ENCODE measurements around the gene GPR183.
A peak's percentile ranks its signal among the peaks of the same experiment; 100 is the strongest.

GPR183 gene

GRCh38 chr13:99271249-99271648 is 36.0 kb downstream of the GPR183 start:
- TF ChIP-seq RAD21 (IDR thresholded peaks at IDR 0.05; ENCODE audit: low read depth) (no peak), EGR1 (IDR thresholded peaks at IDR 0.05) (no peak), TCF12 (IDR thresholded peaks at IDR 0.05; ENCODE audit: low read depth) (no peak), CREB1 (IDR thresholded peaks at IDR 0.05; ENCODE audit: low read depth) (no peak), ZBTB7A (IDR thresholded peaks at IDR 0.05; ENCODE audit: low read depth) (no peak), EP300 (IDR thresholded peaks at IDR 0.05; ENCODE audit: borderline replicate concordance) (no peak)

DNA sequence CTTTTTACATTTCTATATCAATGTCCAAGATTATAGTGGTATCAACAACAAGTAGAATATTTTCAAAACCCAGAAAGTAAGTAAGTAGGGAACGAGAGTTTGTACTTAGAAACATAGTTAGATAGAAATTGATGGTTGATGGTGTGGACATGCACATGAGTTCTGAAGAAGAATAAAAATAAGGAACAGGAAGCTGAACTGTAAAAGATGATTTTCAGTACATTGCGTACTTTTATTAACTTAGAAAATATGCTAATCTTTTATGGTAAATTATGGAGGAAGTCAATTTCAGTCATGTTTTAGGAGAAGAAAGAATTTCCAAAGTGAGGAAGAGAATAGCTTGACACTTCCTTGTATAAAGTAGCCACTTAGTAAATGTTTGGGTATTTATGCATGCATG is 36.7 kb downstream of the GPR183 start:
- TF ChIP-seq CREB1 (IDR thresholded peaks at IDR 0.05; ENCODE audit: low read depth) = no peak
- no peak for TF ChIP-seq EP300 (IDR thresholded peaks at IDR 0.05; ENCODE audit: borderline replicate concordance)
- TF ChIP-seq EGR1 (IDR thresholded peaks at IDR 0.05) = no peak
- no peak for TF ChIP-seq RAD21 (IDR thresholded peaks at IDR 0.05; ENCODE audit: low read depth)
- TF ChIP-seq NFIC (IDR thresholded peaks at IDR 0.05) = no peak
- no peak for TF ChIP-seq USF1 (IDR thresholded peaks at IDR 0.05)
- no peak for TF ChIP-seq CEBPB (IDR thresholded peaks at IDR 0.05)
- no peak for TF ChIP-seq ZBTB7A (IDR thresholded peaks at IDR 0.05; ENCODE audit: low read depth)

DNA sequence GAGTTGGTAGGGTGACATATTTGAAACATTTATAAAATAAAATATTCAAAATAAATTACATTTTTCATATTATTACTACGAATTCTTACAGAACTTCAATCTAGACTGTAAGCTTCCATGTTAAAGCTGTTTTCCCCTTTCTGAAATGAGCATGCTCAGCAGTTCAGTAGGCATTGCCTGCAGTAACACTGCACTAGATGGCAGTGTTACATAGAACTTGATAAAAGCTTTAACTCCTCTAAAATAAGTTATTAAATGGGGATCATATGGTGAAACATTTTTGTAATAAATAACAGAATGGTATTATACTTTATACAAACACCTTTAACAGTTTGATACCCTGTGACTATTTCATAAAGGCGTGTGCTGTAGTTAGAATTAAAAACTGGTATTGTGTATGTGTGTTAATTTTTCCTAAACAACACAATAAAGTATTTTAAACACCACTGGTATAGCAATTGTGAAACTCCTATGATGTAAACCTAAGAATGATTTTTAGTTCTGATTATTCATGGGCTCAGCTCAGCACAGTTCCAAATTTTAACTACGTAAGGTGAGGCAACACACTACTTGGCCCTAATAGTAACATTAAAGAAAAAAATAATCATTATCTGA is 37.5 kb downstream of the GPR183 start:
- TF ChIP-seq RAD21 (IDR thresholded peaks at IDR 0.05; ENCODE audit: low read depth) = peak; percentile 54
- no peak for TF ChIP-seq CEBPB (IDR thresholded peaks at IDR 0.05)

DNA sequence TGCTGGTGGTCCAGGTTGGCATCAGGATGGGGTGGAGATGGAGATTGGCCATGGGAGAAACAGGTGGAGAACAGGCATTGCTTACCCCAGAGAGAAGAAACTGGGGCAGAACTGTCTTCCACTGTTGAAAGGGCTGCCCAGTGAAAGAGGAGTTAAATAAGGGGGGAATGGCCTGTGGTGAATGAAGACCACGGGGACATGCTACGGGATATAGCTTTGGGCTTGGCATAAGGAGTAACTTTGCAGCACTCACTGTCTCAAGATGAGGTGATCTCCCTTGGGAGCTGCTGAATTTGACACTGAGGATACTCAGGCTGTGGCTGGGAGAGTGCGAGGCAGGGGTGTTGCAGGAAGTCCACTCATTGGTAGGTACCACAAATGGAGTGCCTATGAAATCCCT is 38.4 kb downstream of the GPR183 start:
- no peak for TF ChIP-seq TEAD4 (IDR thresholded peaks at IDR 0.05)
- TF ChIP-seq CREB1 (IDR thresholded peaks at IDR 0.05; ENCODE audit: low read depth) = no peak
- no peak for TF ChIP-seq YY1 (IDR thresholded peaks at IDR 0.05; ENCODE audit: low read depth)
- TF ChIP-seq CEBPB (IDR thresholded peaks at IDR 0.05) = no peak
- TF ChIP-seq, protein P1, sequence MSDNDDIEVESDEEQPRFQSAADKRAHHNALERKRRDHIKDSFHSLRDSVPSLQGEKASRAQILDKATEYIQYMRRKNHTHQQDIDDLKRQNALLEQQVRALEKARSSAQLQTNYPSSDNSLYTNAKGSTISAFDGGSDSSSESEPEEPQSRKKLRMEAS (IDR thresholded peaks at IDR 0.05) = no peak

- TF ChIP-seq TCF12 (IDR thresholded peaks at IDR 0.05; ENCODE audit: low read depth) (no peak), REST (IDR thresholded peaks at IDR 0.05; ENCODE audit: low read depth) (no peak), CEBPB (IDR thresholded peaks at IDR 0.05) (no peak), EP300 (IDR thresholded peaks at IDR 0.05; ENCODE audit: borderline replicate concordance) (no peak), TAF1 (IDR thresholded peaks at IDR 0.05; ENCODE audit: low read depth) (no peak), EGR1 (IDR thresholded peaks at IDR 0.05) (no peak), ZBTB7A (IDR thresholded peaks at IDR 0.05; ENCODE audit: low read depth) (no peak), CREB1 (IDR thresholded peaks at IDR 0.05; ENCODE audit: low read depth) (no peak), USF1 (IDR thresholded peaks at IDR 0.05) (no peak), YY1 (IDR thresholded peaks at IDR 0.05; ENCODE audit: low read depth) (no peak), NFIC (IDR thresholded peaks at IDR 0.05) (no peak), RAD21 (IDR thresholded peaks at IDR 0.05; ENCODE audit: low read depth) (no peak), TEAD4 (IDR thresholded peaks at IDR 0.05) (no peak), FOXM1 (IDR thresholded peaks at IDR 0.05; ENCODE audit: borderline replicate concordance, low read depth) (no peak)
- TF ChIP-seq, protein P1 (IDR thresholded peaks at IDR 0.05) = no peak
Observed at GRCh38 chr13:99267927-99268326, 39.3 kb downstream of the GPR183 start.

DNA sequence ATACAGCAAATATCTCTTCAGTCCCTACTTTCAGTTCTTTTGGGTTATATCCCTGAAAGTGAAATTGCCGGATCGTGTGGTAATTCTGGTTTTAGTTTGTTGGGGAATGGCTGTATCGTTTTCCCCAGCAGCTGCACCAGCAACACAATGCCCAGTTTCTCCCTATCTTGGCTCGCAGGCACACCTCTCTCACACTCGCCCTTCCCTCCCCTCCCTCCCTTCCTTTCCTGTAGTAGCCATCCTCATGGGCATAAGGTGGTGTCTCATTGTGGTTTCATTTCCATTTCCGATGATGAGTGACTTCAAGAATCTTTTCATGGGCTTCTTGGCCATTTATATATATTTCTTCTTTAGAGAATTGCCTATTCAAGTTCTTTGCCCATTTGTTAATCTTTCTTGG is 40.4 kb downstream of the GPR183 start:
- TF ChIP-seq EGR1 (IDR thresholded peaks at IDR 0.05) (no peak), YY1 (IDR thresholded peaks at IDR 0.05; ENCODE audit: low read depth) (no peak), TAF1 (IDR thresholded peaks at IDR 0.05; ENCODE audit: low read depth) (no peak), USF1 (IDR thresholded peaks at IDR 0.05) (no peak), FOXM1 (IDR thresholded peaks at IDR 0.05; ENCODE audit: borderline replicate concordance, low read depth) (no peak), REST (IDR thresholded peaks at IDR 0.05; ENCODE audit: low read depth) (no peak), CREB1 (IDR thresholded peaks at IDR 0.05; ENCODE audit: low read depth) (no peak), NFIC (IDR thresholded peaks at IDR 0.05) (no peak), CEBPB (IDR thresholded peaks at IDR 0.05) (no peak), TEAD4 (IDR thresholded peaks at IDR 0.05) (no peak), ZBTB7A (IDR thresholded peaks at IDR 0.05; ENCODE audit: low read depth) (no peak), TCF12 (IDR thresholded peaks at IDR 0.05; ENCODE audit: low read depth) (no peak), EP300 (IDR thresholded peaks at IDR 0.05; ENCODE audit: borderline replicate concordance) (no peak), RAD21 (IDR thresholded peaks at IDR 0.05; ENCODE audit: low read depth) (no peak)
- TF ChIP-seq, protein P1 (IDR thresholded peaks at IDR 0.05) = no peak

Measured in Ishikawa (cell line).